ENCODE data around the gene ATP2A2. TPM values are rescaled to one million over a fixed set of nuclear protein-coding genes. Genes with fewer than 3 reads are reported as not detected.

ATP2A2 gene
- total and polyA plus RNA-seq, 2 of the 8 experiments (the other 6 are each of a cell fraction or from before 2014, with no cell fraction given) = 86.1 to 271 TPM

DNA sequence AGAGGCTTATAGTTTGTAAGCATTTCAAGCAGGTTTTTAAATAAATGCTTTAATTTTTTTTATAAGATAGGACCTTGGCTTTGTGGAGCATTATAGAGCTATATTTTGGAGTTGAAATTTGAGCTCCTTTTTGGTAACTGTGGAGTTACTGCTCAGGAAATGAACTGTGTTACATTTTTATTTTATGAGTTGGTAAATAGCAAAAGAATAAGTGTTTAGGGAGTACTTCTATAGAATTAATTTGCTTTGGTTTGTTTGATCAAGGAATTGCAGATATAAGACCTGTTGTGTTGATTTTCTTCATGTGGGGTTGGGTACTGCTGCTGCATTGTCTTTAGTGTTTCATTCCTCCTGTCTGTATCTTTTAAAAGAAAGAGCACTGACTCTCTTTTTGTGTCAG lies 3.5 kb downstream of the ATP2A2 start (continued):
- TF ChIP-seq EP300 (IDR thresholded peaks at IDR 0.05; ENCODE audit: borderline replicate concordance in 1 of 2, low read depth in 2 of 2, low read length in 2 of 2) (no peak), TCF12 (IDR thresholded peaks at IDR 0.05; ENCODE audit: low read depth, low read length) (no peak)
